ENCODE results near the gene CNTFR. TPM values are rescaled to one million over a fixed set of nuclear protein-coding genes. Genes with fewer than 3 reads are reported as not detected.

The CNTFR gene
- total RNA-seq, 2 donors from 2014 or later, result 0.34 TPM; not detected in 1

DNA sequence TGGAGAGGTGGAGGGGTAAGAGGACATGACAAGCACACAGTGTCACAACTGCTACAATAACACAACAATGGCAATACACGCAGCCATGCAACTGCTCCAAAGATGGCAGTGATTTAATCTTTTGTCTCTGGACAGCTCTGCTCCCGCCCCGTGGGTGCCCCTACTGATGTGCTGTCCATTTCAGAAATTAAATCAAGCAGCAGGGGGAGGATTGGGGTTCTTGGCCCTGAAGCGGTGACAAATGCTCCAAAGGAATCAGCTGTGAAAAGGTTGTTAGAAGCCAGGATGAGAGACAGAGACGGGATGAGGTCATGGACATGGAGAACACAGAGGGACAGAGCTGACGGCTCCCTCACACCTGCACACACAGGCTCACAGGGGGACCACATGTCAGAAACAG is 22.6 kb downstream of the CNTFR start:
- no peak for DNase-seq (ENCODE audit: low spot score in 2 of 2)
- H3K27ac Mint-ChIP-seq, result no peak overlapping the region
- no peaks in the 10 kb centered on the region for H3K36me3 Mint-ChIP-seq
- no peak for ATAC-seq
- H3K9me3 Mint-ChIP-seq, result no peaks in the 10 kb centered on the region

DNA sequence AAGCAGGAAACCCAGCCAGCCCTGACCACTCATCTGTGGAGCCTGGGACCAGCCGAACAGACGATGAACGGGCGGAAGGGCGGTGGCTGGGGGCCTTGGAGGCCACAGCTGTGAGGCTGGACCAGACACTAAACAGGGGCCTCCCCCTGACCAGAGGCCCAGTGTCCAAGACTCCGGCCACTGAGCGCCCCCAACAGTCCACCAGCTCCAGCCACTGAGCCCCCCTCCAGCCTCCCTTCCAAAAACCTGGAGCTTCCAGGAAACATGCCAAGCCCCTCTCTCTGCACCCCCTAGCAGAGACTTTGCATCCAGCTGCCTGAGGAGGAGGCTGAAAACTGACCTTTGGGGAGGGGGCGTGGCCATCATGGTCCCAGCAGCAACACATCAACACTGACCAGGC is 23.2 kb downstream of the CNTFR start:
- Mint-ChIP-seq H3K36me3 (no peaks in the 10 kb centered on the region), H3K9me3 (no peaks in the 10 kb centered on the region), H3K27ac (no peak overlapping the region)
- ATAC-seq, result no peak
- DNase-seq (ENCODE audit: low spot score in 2 of 2), result no peak

DNA sequence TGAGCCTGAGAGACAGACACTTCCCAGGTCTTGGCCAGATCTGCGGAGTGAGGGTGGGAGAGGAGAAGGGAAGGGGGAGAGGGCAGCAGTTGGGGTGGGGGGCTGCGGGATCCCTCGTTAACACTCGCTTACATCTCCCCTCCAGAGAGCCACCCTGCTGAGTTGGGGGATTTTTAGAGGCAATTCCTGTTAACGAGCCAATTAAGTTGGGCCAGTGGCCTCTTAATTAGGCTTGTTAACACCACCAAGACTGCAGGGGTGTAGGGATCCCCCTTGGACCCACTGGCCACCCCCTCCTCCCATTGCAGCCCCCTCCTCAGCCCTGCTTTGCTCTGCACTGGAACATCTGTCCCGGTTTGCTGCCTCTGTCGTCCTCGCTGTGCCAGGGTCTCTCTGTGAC is 23.7 kb downstream of the CNTFR start:
- ATAC-seq, result no peak
- no peaks in the 10 kb centered on the region for H3K9me3 Mint-ChIP-seq
- no peak for DNase-seq (ENCODE audit: low spot score in 2 of 2)
- no peak overlapping the region for H3K27ac Mint-ChIP-seq
- H3K36me3 Mint-ChIP-seq, result no peaks in the 10 kb centered on the region

- ATAC-seq (no peak), DNase-seq (ENCODE audit: low spot score in 2 of 2) (no peak)
- H3K36me3 Mint-ChIP-seq, result no peaks in the 10 kb centered on the region
Measured at GRCh38 chr9:34564617-34565016, 24.9 kb downstream of the CNTFR start.

GRCh38 chr9:34563262-34563661 is 26.3 kb downstream of the CNTFR start:
- ATAC-seq (no peak), DNase-seq (ENCODE audit: low spot score in 2 of 2) (no peak)
- Mint-ChIP-seq H3K9me3 (no peaks in the 10 kb centered on the region), H3K27ac (no peak overlapping the region), H3K36me3 (no peaks in the 10 kb centered on the region)

More at GRCh38 chr9:34564617-34565016, 24.9 kb downstream of the CNTFR start:
- Mint-ChIP-seq H3K9me3 (no peaks in the 10 kb centered on the region), H3K27ac (no peak overlapping the region)

- no peaks in the 10 kb centered on the region for H3K9me3 Mint-ChIP-seq
- DNase-seq (ENCODE audit: low spot score in 2 of 2), result peak in 1 of 2 donors; percentile 64
- no peak for ATAC-seq
- H3K36me3 Mint-ChIP-seq, result no peaks in the 10 kb centered on the region
- H3K27ac Mint-ChIP-seq, result no peak overlapping the region
Measured at GRCh38 chr9:34562135-34562745, 27.3 kb downstream of the CNTFR start.

- no peaks in the 10 kb centered on the region for H3K36me3 Mint-ChIP-seq
- no peak overlapping the region for H3K27ac Mint-ChIP-seq
- DNase-seq (ENCODE audit: low spot score in 2 of 2) (no peak), ATAC-seq (no peak)
- no peaks in the 10 kb centered on the region for H3K9me3 Mint-ChIP-seq
Measured at GRCh38 chr9:34560599-34561214, 28.8 kb downstream of the CNTFR start.

GRCh38 chr9:34559624-34560455 is 29.7 kb downstream of the CNTFR start:
- Mint-ChIP-seq H3K9me3 (no peaks in the 10 kb centered on the region), H3K27ac (no peak overlapping the region), H3K36me3 (no peaks in the 10 kb centered on the region)
- no peak for DNase-seq (ENCODE audit: low spot score in 2 of 2)
- peak; percentile 36 to 44 for ATAC-seq

- ATAC-seq (no peak), DNase-seq (ENCODE audit: low spot score in 2 of 2) (no peak)
- no peaks in the 10 kb centered on the region for H3K36me3 Mint-ChIP-seq
- no peak overlapping the region for H3K27ac Mint-ChIP-seq
- no peaks in the 10 kb centered on the region for H3K9me3 Mint-ChIP-seq
Measured at GRCh38 chr9:34558919-34559623, 30.5 kb downstream of the CNTFR start.

DNA sequence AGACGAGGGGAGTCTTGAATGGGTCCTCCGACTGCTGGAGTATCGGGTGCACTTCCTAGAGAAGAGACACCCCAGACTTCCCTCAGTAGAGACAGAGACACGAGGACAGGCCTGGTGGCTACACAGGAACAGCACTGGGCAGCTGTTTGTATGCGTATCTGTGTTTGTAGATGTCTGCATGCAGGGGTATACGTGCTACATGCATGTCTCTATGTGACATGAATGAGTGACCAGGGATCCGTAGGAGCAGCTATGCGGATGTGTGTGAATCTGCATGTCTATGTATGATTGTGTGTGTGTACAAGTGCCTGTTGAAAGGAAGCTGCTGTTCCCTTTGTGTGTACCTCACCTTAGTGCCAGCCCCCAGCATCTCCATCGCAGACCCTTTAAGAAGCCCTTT is 31.2 kb downstream of the CNTFR start:
- H3K27ac Mint-ChIP-seq, result no peak overlapping the region
- no peaks in the 10 kb centered on the region for H3K36me3 Mint-ChIP-seq
- no peak for ATAC-seq
- H3K9me3 Mint-ChIP-seq, result no peaks in the 10 kb centered on the region
- no peak for DNase-seq (ENCODE audit: low spot score in 2 of 2)

GRCh38 chr9:34557426-34558321 is 31.9 kb downstream of the CNTFR start:
- H3K27ac Mint-ChIP-seq, result no peak overlapping the region
- H3K9me3 Mint-ChIP-seq, result no peaks in the 10 kb centered on the region
- no peaks in the 10 kb centered on the region for H3K36me3 Mint-ChIP-seq
- no peak for DNase-seq (ENCODE audit: low spot score in 2 of 2)
- no peak for ATAC-seq

- Mint-ChIP-seq H3K27ac (no peak overlapping the region), H3K9me3 (no peaks in the 10 kb centered on the region)
- ATAC-seq, result no peak
Measured at GRCh38 chr9:34556949-34557348, 32.6 kb downstream of the CNTFR start.

DNA sequence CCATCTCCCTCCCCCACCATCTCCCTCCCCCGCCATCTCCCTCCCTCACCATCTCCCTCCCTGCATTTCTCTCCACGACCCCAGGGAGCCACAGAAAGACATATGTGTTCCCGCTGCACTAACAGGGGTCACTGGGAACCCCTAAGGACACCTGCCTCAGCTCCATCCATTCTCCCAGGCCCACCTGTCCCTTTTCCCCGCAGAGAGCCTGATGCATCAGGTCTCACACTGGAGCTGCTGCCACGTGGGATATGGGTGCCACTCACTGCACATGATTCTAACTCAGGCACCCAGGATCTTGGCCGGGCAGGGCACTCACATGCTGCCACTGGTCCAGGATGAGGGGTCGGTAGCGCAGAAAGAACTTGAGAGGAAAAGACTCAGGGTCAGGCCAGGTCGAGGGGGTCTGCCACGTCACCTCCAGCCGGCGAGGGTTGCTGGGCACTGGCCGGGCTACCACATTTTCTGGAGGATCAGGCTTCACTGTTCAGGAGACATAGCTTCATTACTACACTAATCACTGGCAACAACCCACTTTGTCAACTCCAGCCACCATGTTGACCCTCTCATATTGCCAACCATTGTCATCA is 33.5 kb downstream of the CNTFR start:
- DNase-seq (ENCODE audit: low spot score in 2 of 2) (no peak), ATAC-seq (no peak)
- no peak overlapping the region for H3K27ac Mint-ChIP-seq
- no peaks in the 10 kb centered on the region for H3K36me3 Mint-ChIP-seq
- H3K9me3 Mint-ChIP-seq, result no peaks in the 10 kb centered on the region

More at GRCh38 chr9:34556949-34557348, 32.6 kb downstream of the CNTFR start:
- no peaks in the 10 kb centered on the region for H3K36me3 Mint-ChIP-seq
- DNase-seq (ENCODE audit: low spot score in 2 of 2), result no peak

GRCh38 chr9:34555500-34555899 is 34.0 kb downstream of the CNTFR start:
- Mint-ChIP-seq H3K9me3 (no peaks in the 10 kb centered on the region), H3K27ac (no peak overlapping the region), H3K36me3 (no peaks in the 10 kb centered on the region)
- ATAC-seq, result no peak
- DNase-seq (ENCODE audit: low spot score in 2 of 2), result no peak

DNA sequence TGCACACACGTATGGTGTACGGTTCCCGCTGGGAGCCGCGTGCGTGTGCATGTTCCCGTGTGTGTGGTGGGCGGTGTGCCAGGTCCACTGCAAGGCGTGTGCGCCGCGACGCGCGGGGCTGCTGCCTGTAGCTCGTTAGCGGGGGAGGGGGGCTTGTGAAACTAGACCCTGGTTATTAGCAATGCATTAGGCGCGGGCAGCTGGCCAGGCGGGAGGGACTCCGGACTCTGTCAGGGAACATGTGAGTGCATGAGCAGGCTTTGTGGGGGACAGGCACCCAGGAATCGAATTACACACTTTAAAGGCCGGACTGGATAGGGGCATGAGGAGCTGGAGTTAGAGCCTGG is 34.5 kb downstream of the CNTFR start:
- no peaks in the 10 kb centered on the region for H3K36me3 Mint-ChIP-seq
- H3K27ac Mint-ChIP-seq, result peak overlapping the region in 1 of 2 donors; percentile 26
- DNase-seq (ENCODE audit: low spot score in 2 of 2), result no peak
- no peak for ATAC-seq
- H3K9me3 Mint-ChIP-seq, result no peaks in the 10 kb centered on the region

All from activated naive CD4-positive, alpha-beta T cell treated with anti-CD3 and anti-CD28 coated beads, Interleukin-2, amount 50 U/mL, for 72 hours (primary cell).